Effector CD8-positive, alpha-beta T cell (primary cell): ENCODE measurements around the gene ELMOD1.

ENCODE experiments used
- DNase-seq: peaks from one replicate; lab custom pipeline; 2025; lab: John Stamatoyannopoulos, UW

Gene ELMOD1

GRCh38 chr11:107646783-107647182, 55.8 kb downstream of the ELMOD1 start:
- DNase-seq: no peak

- no peak for DNase-seq
Measured at GRCh38 chr11:107648242-107648641, 57.3 kb downstream of the ELMOD1 start.

- no peak for DNase-seq
Measured at GRCh38 chr11:107651672-107652071, 60.7 kb downstream of the ELMOD1 start.

DNA sequence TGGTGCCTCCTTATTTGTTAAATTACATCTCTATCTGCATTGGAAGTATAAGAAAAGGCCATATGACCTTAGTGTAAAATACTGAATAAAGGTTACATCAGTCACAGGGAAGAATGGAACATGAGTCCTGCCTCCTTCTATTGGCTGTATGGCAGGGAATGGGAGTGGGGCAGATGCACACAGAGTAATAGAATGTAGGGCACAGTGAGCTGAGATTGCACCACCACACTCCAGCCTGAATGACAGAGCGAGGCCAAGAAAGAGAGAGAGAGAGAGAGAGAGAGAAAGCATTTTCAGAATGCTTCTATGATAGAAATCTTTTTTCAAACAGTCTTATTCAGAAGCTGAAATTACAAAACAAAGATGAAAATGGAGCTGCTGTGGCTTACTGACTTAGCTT, 62.1 kb downstream of the ELMOD1 start:
- no peak for DNase-seq

DNA sequence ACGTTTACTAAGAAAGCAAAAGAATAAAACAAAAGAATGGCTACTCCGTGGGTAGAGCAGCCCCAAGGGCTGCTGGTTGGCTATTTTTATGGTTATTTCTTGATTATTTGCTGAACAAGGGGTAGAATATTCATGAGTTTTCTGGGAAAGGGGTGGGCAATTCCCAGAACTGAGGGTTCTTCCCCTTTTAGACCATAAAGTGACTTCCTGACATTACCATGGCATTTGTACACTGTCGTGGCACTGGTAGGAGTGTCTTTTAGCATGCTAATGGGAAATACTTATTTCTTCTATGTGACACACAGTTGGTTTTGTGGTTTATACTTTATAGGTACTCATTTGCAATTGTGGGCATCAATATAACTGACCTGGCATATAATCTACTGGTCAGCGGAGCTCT, 64.7 kb downstream of the ELMOD1 start:
- DNase-seq: no peak

- no peak for DNase-seq
Measured at GRCh38 chr11:107659310-107659709, 68.4 kb downstream of the ELMOD1 start.

- no peak for DNase-seq
Measured at GRCh38 chr11:107660066-107660465, 69.1 kb downstream of the ELMOD1 start.

- no peak for DNase-seq
Measured at GRCh38 chr11:107661656-107662055, 70.7 kb downstream of the ELMOD1 start.

DNA sequence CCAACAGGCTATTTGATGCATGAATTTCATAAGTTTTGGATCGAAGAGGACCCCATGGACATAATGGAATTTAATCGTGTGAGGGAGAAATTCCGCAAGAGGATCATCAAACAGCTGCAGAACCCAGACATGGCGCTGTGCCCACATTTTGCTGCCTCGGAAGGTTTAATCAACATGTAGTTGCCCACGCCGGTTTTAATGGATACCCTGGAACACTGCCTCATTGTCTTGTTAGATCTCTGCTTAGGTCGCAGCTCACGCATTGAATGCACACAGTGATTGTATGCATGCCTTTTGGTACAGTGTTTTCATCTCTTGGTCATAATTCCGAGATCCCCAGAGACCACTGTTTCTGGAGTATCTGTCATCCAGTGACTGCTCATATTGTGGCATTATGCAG, 74.1 kb downstream of the ELMOD1 start:
- DNase-seq: no peak

GRCh38 chr11:107666911-107667613, 76.1 kb downstream of the ELMOD1 start:
- DNase-seq: no peak

DNA sequence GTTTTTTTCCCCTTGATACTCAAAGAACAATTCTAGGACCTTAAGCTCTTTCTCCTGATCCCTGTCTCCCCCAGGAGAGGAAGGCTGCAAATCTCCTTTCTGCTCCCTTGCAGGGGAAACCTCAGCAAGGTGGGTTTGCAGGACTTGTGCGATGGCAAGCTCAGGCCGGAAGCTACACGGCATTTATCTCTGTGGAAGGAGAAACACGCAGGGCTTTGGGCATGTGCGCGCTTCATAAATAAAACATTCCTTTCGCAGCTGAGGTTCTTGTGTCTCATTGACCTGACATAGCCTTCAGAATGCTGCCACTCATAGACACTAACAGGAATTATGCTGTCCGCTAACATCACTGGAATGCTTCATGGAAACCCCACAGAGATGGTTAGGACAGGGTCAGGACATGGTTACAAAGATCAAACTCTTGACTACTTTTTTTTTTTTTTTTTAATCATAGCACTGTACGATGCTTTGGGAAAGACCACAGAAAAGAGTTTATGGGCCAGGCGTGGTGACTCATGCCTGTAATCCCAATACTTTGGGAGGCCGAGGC, 78.3 kb downstream of the ELMOD1 start:
- no peak for DNase-seq

DNA sequence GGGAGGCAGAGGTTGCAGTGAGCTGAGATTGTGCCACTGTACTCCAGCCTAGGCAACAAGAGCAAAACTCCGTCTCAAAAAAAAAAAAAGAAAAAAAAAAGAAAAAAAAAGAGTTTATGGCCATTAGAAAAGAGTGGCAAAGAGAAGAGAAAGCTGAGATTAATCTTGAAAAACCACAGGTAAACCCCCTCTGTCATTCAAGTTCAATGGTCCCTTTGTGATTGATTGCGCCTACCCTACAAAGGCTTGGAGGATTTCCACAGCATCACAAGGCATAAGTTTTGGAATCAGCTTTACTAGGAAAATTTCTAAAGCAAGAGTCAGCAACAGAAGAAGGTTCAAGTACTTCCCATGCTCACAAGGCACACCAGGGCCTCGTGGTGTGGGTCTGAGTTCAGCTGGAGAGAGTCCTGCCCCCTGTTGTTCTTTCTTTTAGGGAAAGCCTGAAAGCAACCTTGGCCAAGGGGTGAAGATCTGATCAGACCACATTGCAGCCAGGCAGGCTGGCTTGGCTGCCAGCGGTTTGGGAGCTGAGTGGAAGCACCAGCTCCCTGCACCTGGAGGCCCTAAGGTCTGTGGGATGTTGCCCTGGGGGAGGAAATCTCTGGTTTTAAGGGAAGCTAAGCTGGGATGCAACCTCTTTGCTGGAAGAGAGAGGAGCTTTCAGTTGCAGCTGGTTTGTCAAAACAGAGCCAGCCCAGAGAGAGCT, 79.1 kb downstream of the ELMOD1 start:
- no peak for DNase-seq

DNA sequence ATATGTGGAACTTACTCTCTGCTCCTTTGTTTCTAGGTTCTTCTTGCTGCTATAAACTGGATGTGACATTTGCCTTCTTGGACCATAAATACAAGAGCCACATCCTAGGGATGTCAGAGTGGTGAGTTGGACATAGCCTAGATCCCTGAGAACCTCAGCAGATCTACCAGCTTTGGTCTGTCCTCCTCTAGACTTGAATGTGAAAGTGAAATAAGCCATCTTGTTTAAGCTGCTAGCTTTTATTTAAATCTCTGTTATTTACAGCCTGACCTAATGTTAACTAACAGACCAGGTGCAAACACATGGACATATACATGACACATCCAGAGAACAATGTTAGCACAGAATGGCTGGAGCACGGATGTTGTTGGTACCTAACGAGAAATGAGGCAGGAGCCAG, 85.0 kb downstream of the ELMOD1 start:
- no peak for DNase-seq

GRCh38 chr11:107676336-107677057, 85.5 kb downstream of the ELMOD1 start:
- no peak for DNase-seq

- no peak for DNase-seq
Measured at GRCh38 chr11:107677924-107678631, 87.1 kb downstream of the ELMOD1 start.

DNA sequence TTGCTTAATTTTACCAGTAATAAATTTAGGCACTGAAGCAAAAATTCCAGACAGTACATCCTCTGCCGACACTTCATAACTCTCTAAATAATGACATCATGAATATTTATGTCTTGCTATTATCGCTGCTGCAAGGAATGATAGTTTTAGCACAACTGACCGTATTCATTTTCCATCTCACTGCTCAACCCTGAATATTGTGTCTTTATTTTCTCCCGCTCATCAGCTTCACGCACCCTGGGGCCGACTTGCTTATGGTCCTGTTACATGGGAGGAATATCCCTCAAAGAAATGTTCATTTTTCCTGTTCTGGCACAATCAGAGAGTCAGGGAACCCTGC, 87.7 kb downstream of the ELMOD1 start:
- no peak for DNase-seq

DNA sequence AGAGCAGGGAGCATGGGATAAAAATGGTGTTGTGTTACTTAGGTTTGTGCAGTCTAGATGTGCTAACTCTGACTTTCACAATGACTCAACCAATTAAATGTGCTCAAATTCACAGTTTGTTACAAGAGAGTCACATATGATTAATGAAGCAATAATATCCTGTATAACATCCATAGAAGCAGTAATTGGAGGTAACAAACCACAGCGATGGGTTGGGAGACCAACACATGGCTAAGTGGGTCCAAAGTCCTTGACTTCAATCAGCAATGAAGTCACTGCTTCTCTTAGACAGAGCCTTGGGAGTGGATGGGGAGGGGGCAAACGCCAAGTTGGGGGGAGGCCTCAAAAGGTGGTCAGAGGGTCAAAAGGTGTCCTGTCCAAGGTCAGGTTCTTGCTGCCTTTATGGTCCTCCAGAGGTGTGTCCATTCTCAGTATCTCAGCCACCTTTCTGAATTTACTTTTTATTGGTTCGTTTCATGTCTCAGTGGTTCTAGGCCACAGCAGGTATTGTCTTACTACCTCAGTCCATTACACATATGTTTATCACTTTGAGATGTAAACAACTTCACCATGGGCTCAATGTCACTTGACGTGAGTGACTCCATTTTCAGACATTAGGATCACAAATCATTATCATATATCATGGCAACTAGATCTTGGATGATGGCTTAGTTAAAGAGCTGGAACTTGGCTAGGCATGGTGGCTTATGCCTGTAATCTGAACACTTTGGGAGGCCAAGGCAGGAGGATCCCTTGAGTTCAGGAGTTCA, 88.5 kb downstream of the ELMOD1 start:
- DNase-seq: no peak

DNA sequence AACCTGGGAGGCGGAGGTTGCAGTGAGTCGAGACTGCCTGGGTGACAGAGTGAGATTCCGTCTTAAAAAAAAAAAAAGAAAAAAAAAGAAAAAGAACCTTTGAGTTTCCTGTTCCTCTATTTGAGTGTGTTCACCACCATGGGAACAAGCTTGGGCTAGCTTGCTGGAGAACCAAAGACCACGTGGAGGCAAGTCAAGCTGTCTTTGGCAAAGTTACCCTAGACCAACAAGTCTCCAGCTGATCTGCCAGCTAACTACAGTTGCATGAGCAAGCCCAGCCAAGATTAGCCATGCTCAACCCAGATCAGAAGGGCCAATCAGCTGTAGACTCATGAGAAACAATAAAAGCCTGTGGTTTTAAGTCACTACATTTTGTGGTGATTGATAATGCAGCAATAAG, 91.2 kb downstream of the ELMOD1 start:
- no peak for DNase-seq

GRCh38 chr11:107682572-107682971, 91.6 kb downstream of the ELMOD1 start:
- no peak for DNase-seq

DNA sequence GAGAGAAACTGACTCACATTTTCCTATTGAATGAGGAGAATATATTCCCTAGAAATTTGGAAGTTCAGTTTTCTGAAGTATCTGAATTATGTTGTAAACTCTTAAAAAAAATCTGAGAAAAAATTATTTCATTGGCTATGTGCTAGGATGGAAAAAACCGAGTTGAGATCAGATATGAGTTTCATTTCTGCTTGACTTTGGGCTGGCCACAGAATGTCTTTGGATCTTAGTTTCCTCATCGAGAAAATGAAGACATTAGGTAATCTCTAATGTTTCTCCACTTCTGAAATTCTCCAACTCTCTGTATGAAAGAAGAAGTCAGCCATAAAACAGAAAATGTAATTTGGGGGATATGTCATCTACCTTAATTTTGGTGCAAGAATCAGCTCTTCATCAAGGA, 92.1 kb downstream of the ELMOD1 start:
- no peak for DNase-seq

GRCh38 chr11:107683807-107684206, 92.9 kb downstream of the ELMOD1 start:
- no peak for DNase-seq
